AG04449 (cell line): ENCODE results near the gene HLA-DQA1.
"Not testable (repeated sequence)": the region's sequence is repeated elsewhere in the genome, so short reads cannot be mapped to it uniquely, and the experiment has no call there.

Source experiments
- CTCF ChIA-PET: fragments of 350-600 bp; formaldehyde crosslinking; extraction: SDS; loops from one replicate; lab custom pipeline; 2021; ENCODE audit warnings: antibody characterized with exemption; lab: Yijun Ruan, JAX
- POLR2A ChIA-PET: fragments of 400-600, 350-600 bp; formaldehyde crosslinking; extraction: SDS; loops from one replicate; lab custom pipeline; 2020; ENCODE audit warnings: antibody characterized with exemption, inconsistent platforms; lab: Yijun Ruan, JAX
- DNase-seq: peaks from one replicate; pipeline ENCODE4 v3.0.0-alpha.2; 2010; ENCODE audit warnings: low read depth, low spot score
- H3K4me3 ChIP-seq: 2 replicates; pipeline ENCODE4 v1.5.1; 2011; ENCODE audit warnings: low read depth, mild to moderate bottlenecking, control low read depth, low read length
- TF ChIP-seq, protein P1 (sequence below): IDR thresholded peaks from one replicate; pipeline ENCODE4 v1.5.1; 2011; ENCODE audit warnings: mild to moderate bottlenecking, moderate library complexity, low read length, control low read depth, inconsistent platforms; ENCODE audit not compliant: insufficient read depth; ENCODE audit errors: missing control alignments

Gene HLA-DQA1

GRCh38 chr6:32669893-32670292 lies 32.7 kb downstream of the HLA-DQA1 start:
- ChIA-PET POLR2A (no interaction called here), CTCF (no interaction called here)
- DNase-seq, result no peak
- TF ChIP-seq, protein P1, sequence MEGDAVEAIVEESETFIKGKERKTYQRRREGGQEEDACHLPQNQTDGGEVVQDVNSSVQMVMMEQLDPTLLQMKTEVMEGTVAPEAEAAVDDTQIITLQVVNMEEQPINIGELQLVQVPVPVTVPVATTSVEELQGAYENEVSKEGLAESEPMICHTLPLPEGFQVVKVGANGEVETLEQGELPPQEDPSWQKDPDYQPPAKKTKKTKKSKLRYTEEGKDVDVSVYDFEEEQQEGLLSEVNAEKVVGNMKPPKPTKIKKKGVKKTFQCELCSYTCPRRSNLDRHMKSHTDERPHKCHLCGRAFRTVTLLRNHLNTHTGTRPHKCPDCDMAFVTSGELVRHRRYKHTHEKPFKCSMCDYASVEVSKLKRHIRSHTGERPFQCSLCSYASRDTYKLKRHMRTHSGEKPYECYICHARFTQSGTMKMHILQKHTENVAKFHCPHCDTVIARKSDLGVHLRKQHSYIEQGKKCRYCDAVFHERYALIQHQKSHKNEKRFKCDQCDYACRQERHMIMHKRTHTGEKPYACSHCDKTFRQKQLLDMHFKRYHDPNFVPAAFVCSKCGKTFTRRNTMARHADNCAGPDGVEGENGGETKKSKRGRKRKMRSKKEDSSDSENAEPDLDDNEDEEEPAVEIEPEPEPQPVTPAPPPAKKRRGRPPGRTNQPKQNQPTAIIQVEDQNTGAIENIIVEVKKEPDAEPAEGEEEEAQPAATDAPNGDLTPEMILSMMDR, result no peak
- H3K4me3 ChIP-seq, result no peak overlapping the region

DNA sequence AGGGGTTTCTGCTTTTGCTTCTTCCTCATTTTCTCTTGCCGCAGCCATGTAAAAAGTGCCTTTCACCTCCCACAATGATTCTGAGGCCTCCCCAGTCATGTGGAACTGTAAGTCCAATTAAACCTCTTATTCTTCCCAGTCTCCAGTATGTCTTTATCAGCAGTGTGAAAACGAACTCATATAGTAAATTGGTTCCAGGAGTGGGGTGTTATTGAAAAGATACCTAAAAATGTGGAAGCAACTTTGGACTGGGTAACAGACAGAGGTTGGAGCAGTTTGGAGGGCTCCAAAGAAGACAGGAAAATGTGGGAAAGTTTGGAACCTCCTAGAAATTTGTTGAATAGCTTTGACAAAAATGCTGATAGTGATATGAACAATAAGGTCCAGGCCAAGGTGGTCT lies 34.7 kb downstream of the HLA-DQA1 start:
- DNase-seq, POLR2A ChIA-PET, H3K4me3 ChIP-seq, CTCF ChIA-PET: not testable (repeated sequence)

GRCh38 chr6:32674123-32674522 lies 36.9 kb downstream of the HLA-DQA1 start:
- CTCF ChIA-PET, POLR2A ChIA-PET, H3K4me3 ChIP-seq, DNase-seq: not testable (repeated sequence)

DNA sequence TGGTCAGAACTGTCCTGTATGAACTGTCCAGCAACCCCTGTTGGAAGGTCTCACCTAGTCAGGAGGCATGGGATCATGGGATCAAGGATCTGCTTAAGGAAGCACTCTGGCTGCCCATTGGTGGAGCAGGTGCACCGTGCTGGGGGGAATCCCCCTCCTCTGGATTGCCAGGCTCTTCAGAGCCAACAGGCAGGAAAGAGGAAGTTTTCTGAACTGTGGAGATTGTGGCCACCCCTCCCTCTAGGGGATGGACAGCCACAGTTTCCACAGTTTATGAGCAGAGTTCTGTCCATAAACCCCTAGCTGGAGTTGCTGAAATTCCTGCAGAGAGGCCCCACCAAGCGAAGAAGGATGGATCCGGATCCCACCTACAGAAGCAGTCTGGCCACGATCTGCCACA lies 42.3 kb downstream of the HLA-DQA1 start:
- ChIA-PET CTCF (no interaction called here), POLR2A (no interaction called here)
- DNase-seq, result no peak
- no peak overlapping the region for H3K4me3 ChIP-seq
- TF ChIP-seq, protein P1, result no peak

GRCh38 chr6:32680055-32680454 lies 42.8 kb downstream of the HLA-DQA1 start:
- TF ChIP-seq, protein P1, result no peak
- DNase-seq, result no peak
- CTCF ChIA-PET, result no interaction called here
- POLR2A ChIA-PET, result no interaction called here
- no peak overlapping the region for H3K4me3 ChIP-seq

- H3K4me3 ChIP-seq, result no peak overlapping the region
- POLR2A ChIA-PET, result no interaction called here
- CTCF ChIA-PET, result no interaction called here
- TF ChIP-seq, protein P1, result no peak
- DNase-seq, result no peak
Observed at GRCh38 chr6:32684246-32684645, 47.0 kb downstream of the HLA-DQA1 start.

DNA sequence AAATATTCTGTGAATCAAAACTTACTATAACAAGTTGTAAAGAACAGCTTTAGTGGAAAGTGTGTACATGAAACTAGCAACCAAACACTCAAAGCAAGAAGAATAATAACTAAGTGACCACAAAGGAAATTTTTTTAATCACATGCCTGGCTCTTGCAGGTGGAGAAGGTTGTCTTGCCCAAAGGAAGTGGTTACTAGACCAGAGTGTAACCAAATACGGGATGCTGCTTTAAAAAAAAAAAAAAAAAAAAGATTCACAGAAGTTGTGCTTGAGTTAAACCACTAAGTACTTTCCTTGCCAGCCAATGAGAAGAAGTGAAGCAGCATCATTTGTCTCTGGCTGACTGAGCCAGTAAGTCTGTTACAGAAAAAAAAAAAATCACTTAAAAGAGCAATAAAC lies 48.4 kb downstream of the HLA-DQA1 start:
- no peak for DNase-seq
- ChIA-PET CTCF (interaction anchor here (1.2 kb wide), 1 partner anchor 272 kb away, joined by 4 read pairs; no protein-coding TSS in a partner anchor), POLR2A (no interaction called here)
- no peak overlapping the region for H3K4me3 ChIP-seq
- TF ChIP-seq, protein P1, result no peak
